MM.1S (cell line): ENCODE measurements around the gene ZNF575.

ENCODE experiments used
- DNase-seq: peaks from one replicate; pipeline ENCODE4 v3.0.0-alpha.2; 2015
- H2AFZ ChIP-seq: fragments of 300-600 bp; sonication (generic); 2 replicates; pipeline ENCODE4 v1.6.0; 2016; ENCODE audit warnings: antibody characterized with exemption, low read length
- H3F3A ChIP-seq: fragments of 300-600 bp; sonication (generic); 2 replicates; pipeline ENCODE4 v1.6.1; 2016; ENCODE audit warnings: mild to moderate bottlenecking, antibody characterized with exemption, low read length, moderate library complexity, mixed read lengths; ENCODE audit not compliant: insufficient read depth
- H3K27ac ChIP-seq: fragments of 300-600 bp; sonication (generic); 2 replicates; pipeline ENCODE4 v1.5.1; 2016; ENCODE audit warnings: mild to moderate bottlenecking, low read length
- H3K27me3 ChIP-seq: fragments of 300-600 bp; sonication (generic); replicated peaks from 2 replicates; pipeline ENCODE4 v1.6.0; 2016; ENCODE audit warnings: low read length; ENCODE audit not compliant: insufficient read depth
- H3K36me3 ChIP-seq: fragments of 300-600 bp; sonication (generic); replicated peaks from 2 replicates; pipeline ENCODE4 v1.6.1; 2016; ENCODE audit warnings: mild to moderate bottlenecking, low read length, mixed read lengths; ENCODE audit not compliant: insufficient read depth
- H3K4me1 ChIP-seq: fragments of 300-600 bp; sonication (generic); 2 replicates; pipeline ENCODE4 v1.6.1; 2016; ENCODE audit warnings: low read length, mixed read lengths
- H3K4me2 ChIP-seq: fragments of 300-600 bp; sonication (generic); 2 replicates; pipeline ENCODE4 v1.6.0; 2016; ENCODE audit warnings: low read depth, low read length
- H3K4me3 ChIP-seq: fragments of 300-600 bp; sonication (generic); 2 replicates; pipeline ENCODE4 v1.5.1; 2016; ENCODE audit warnings: low read length, mixed read lengths
- H3K79me2 ChIP-seq: fragments of 300-600 bp; sonication (generic); 2 replicates; pipeline ENCODE4 v1.6.1; 2016; ENCODE audit warnings: mixed run types, low read length, mixed read lengths
- H3K9ac ChIP-seq: fragments of 300-600 bp; sonication (generic); 2 replicates; pipeline ENCODE4 v1.6.1; 2016; ENCODE audit warnings: low read length, mixed read lengths
- H3K9me2 ChIP-seq: fragments of 300-600 bp; sonication (generic); replicated peaks from 2 replicates; pipeline ENCODE4 v1.6.1; 2016; ENCODE audit warnings: mild to moderate bottlenecking, low read length, mixed read lengths; ENCODE audit not compliant: insufficient read depth
- H3K9me3 ChIP-seq: fragments of 300-600 bp; sonication (generic); replicated peaks from 2 replicates; pipeline ENCODE4 v1.6.1; 2016; ENCODE audit warnings: mild to moderate bottlenecking, low read length, mixed read lengths; ENCODE audit not compliant: insufficient read depth
- H4K20me1 ChIP-seq: fragments of 300-600 bp; sonication (generic); 2 replicates; pipeline ENCODE4 v1.6.1; 2016; ENCODE audit warnings: mild to moderate bottlenecking, low read length, moderate library complexity, mixed read lengths; ENCODE audit not compliant: insufficient read depth
- EZH2 ChIP-seq: fragments of 300-600 bp; sonication (generic); optimal IDR thresholded peaks from 2 replicates; pipeline ENCODE3; 2017; ENCODE audit warnings: low read depth, mild to moderate bottlenecking, antibody characterized with exemption, low read length, mixed read lengths
- EZH2phosphoT487 ChIP-seq: fragments of 300-600 bp; sonication (generic); IDR thresholded peaks from 2 replicates; pipeline ENCODE4 v1.6.1; 2018; ENCODE audit warnings: antibody characterized with exemption, low read length
- TF ChIP-seq, protein P1 (sequence below): fragments of 300-600 bp; sonication (generic); IDR thresholded peaks from 2 replicates; pipeline ENCODE4 v1.5.1; 2016; ENCODE audit warnings: antibody characterized with exemption, low read length, mixed read lengths

ZNF575 gene

DNA sequence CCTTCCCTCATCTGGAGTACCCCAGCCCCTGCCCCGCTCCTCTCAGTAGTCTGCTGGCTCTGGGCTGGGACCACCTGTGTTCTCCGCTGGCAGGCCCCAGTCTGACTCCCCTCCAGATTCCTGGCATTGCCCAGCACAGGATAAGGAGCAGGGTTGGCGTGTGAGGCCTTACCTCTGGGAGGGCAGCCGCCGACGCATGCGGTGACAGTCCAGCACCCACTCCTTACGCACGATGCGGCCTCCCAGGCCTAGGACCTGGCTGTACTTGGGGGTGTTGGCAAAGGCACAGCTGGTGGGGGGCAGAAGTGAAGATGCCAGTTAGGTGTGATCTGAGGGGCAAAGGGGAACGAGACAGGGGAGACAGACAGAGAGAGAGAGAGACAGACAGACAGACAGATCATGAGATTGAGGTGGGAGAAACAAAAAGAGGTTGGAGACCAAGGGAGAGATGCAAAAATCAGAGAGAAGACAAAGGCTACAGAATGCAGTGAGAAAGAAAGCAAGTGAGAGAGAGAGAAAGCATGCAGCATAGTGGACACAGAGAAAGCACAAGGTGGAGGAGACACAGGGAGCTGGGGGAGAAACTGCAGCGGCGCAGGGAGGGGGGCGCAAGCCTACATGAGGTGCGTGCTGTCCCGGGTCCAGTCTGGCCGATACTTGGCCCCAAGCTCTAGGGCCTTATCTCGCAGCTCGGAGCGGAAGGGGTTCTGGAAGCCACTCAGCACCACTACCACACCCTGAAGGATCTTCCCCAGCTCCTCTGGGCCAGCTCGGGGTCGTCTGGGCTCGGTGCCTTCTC is 18.6 kb downstream of the ZNF575 start:
- DNase-seq: no peak
- no peak overlapping the region for H3K27ac ChIP-seq
- no peaks in the 10 kb centered on the region for H3K9me3 ChIP-seq
- H3K9ac ChIP-seq: no peak overlapping the region
- no peaks in the 10 kb centered on the region for H4K20me1 ChIP-seq
- H3K4me2 ChIP-seq: no peak overlapping the region
- no peaks in the 10 kb centered on the region for H3K27me3 ChIP-seq
- H3K9me2 ChIP-seq: no peaks in the 10 kb centered on the region
- no peak overlapping the region for H3K4me3 ChIP-seq
- TF ChIP-seq EZH2phosphoT487 (no peak), EZH2 (no peak)
- TF ChIP-seq, protein P1, sequence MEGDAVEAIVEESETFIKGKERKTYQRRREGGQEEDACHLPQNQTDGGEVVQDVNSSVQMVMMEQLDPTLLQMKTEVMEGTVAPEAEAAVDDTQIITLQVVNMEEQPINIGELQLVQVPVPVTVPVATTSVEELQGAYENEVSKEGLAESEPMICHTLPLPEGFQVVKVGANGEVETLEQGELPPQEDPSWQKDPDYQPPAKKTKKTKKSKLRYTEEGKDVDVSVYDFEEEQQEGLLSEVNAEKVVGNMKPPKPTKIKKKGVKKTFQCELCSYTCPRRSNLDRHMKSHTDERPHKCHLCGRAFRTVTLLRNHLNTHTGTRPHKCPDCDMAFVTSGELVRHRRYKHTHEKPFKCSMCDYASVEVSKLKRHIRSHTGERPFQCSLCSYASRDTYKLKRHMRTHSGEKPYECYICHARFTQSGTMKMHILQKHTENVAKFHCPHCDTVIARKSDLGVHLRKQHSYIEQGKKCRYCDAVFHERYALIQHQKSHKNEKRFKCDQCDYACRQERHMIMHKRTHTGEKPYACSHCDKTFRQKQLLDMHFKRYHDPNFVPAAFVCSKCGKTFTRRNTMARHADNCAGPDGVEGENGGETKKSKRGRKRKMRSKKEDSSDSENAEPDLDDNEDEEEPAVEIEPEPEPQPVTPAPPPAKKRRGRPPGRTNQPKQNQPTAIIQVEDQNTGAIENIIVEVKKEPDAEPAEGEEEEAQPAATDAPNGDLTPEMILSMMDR: no peak
- no peaks in the 10 kb centered on the region for H3F3A ChIP-seq
- no peaks in the 10 kb centered on the region for H3K36me3 ChIP-seq
- no peaks in the 10 kb centered on the region for H3K4me1 ChIP-seq
- H2AFZ ChIP-seq: no peak overlapping the region
- no peaks in the 10 kb centered on the region for H3K79me2 ChIP-seq

DNA sequence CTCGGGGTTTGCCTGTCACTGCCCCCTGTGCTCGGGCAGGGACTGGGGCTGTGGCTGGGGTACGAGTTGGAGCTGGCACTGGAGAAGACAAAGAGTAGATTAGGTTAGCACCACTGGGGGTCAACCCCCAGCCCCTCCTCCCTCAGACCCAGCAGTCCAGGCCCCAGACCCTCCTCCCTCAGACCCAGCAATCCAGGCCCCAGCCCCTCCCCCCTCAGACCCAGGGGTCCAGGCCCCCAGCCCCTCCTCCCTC is 19.1 kb downstream of the ZNF575 start:
- TF ChIP-seq EZH2 (no peak), EZH2phosphoT487 (no peak)
- TF ChIP-seq, protein P1: no peak
- Histone ChIP-seq H3K27ac (no peak overlapping the region), H3K27me3 (no peaks in the 10 kb centered on the region), H3K79me2 (no peaks in the 10 kb centered on the region), H3F3A (no peaks in the 10 kb centered on the region), H3K9ac (no peak overlapping the region), H3K4me3 (no peak overlapping the region), H3K4me1 (no peaks in the 10 kb centered on the region), H2AFZ (no peak overlapping the region), H3K9me2 (no peaks in the 10 kb centered on the region), H3K9me3 (no peaks in the 10 kb centered on the region), H3K36me3 (no peaks in the 10 kb centered on the region), H4K20me1 (no peaks in the 10 kb centered on the region), H3K4me2 (no peak overlapping the region)
- no peak for DNase-seq

DNA sequence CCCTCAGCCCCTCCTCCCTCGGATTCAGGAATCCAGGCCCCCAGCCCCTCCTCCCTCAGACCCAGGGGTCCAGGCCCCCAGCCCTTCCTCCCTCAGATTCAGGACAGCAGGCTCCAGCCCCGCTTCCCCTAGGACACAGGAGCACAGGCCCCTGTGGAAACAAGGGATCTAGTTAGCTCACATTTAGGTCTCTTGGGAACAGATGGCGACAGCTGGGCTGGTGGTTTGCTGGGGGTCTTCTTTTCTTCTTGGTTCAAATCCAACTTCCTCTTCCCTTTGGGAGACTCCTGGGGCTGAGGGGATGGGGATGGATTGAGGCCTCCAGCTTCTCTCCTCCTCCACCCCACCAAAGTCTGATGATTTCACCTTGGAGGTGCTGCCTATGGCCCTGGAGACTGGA is 19.6 kb downstream of the ZNF575 start:
- no peak for DNase-seq
- no peak overlapping the region for H3K9ac ChIP-seq
- no peak overlapping the region for H3K4me2 ChIP-seq
- no peaks in the 10 kb centered on the region for H3K79me2 ChIP-seq
- H3K4me3 ChIP-seq: no peak overlapping the region
- H3K4me1 ChIP-seq: no peaks in the 10 kb centered on the region
- no peaks in the 10 kb centered on the region for H3K9me2 ChIP-seq
- H3F3A ChIP-seq: no peaks in the 10 kb centered on the region
- H2AFZ ChIP-seq: no peak overlapping the region
- no peak overlapping the region for H3K27ac ChIP-seq
- no peaks in the 10 kb centered on the region for H3K36me3 ChIP-seq
- TF ChIP-seq EZH2 (no peak), EZH2phosphoT487 (no peak)
- TF ChIP-seq, protein P1: no peak
- H4K20me1 ChIP-seq: no peaks in the 10 kb centered on the region
- no peaks in the 10 kb centered on the region for H3K27me3 ChIP-seq
- no peaks in the 10 kb centered on the region for H3K9me3 ChIP-seq
